ENCODE measurements around the gene MRGPRE.
"Not testable (repeated sequence)": the region's sequence is repeated elsewhere in the genome, so short reads cannot be mapped to it uniquely, and the experiment has no call there.

GRCh38 chr11:3261831-3262230 is 29.6 kb upstream of the MRGPRE start:
- not testable (repeated sequence) for TF ChIP-seq CTCF (optimal IDR thresholded peaks at IDR 0.05 in 1 of 3, IDR thresholded peaks at IDR 0.05 in 1 of 3, conservative IDR thresholded peaks at IDR 0.05 in 1 of 3; ENCODE audit: extremely low read depth in 1 of 3, insufficient read depth in 2 of 3, low read length in 3 of 3); EZH2 (IDR thresholded peaks at IDR 0.05; ENCODE audit: low read length)

Data from keratinocyte (primary cell).